Mesodermal cell (in vitro differentiated cells): Measurements from ENCODE around the gene ZNF710.

Experiments used
- H3K27ac ChIP-seq: 2 replicates; pipeline ENCODE4 v1.7.0; 2013; ENCODE audit warnings: mild to moderate bottlenecking, low read depth, low read length, moderate library complexity; ENCODE audit not compliant: severe bottlenecking
- H3K36me3 ChIP-seq: 2 replicates; pipeline ENCODE4 v1.7.1; 2013; ENCODE audit warnings: mild to moderate bottlenecking, low read length, moderate library complexity; ENCODE audit not compliant: control insufficient read depth, insufficient read depth
- H3K4me1 ChIP-seq: one replicate; pipeline ENCODE4 v1.7.1; 2013; ENCODE audit warnings: mild to moderate bottlenecking, low read length; ENCODE audit not compliant: insufficient read depth, control insufficient read depth, poor library complexity, severe bottlenecking
- H3K4me3 ChIP-seq: 2 replicates; pipeline ENCODE4 v1.7.0; 2013; ENCODE audit warnings: low read length, control low read depth, mild to moderate bottlenecking; ENCODE audit not compliant: insufficient read depth, poor library complexity, severe bottlenecking; ENCODE audit errors: extremely low read depth
- H3K9me3 ChIP-seq: 2 replicates; pipeline ENCODE4 v1.7.1; 2013; ENCODE audit warnings: mild to moderate bottlenecking, low read length, moderate library complexity; ENCODE audit not compliant: control insufficient read depth
- WGBS, 2 experiments: methylation state at CpG; one replicate each; pipeline ENCODE4 v1.1.5; 2013; ENCODE audit warnings: missing lambda C conversion rate in 2 of 2; ENCODE audit not compliant: insufficient coverage in 2 of 2; 5-methylcytosine and 5-hydroxymethylcytosine counted together

ZNF710 gene

DNA sequence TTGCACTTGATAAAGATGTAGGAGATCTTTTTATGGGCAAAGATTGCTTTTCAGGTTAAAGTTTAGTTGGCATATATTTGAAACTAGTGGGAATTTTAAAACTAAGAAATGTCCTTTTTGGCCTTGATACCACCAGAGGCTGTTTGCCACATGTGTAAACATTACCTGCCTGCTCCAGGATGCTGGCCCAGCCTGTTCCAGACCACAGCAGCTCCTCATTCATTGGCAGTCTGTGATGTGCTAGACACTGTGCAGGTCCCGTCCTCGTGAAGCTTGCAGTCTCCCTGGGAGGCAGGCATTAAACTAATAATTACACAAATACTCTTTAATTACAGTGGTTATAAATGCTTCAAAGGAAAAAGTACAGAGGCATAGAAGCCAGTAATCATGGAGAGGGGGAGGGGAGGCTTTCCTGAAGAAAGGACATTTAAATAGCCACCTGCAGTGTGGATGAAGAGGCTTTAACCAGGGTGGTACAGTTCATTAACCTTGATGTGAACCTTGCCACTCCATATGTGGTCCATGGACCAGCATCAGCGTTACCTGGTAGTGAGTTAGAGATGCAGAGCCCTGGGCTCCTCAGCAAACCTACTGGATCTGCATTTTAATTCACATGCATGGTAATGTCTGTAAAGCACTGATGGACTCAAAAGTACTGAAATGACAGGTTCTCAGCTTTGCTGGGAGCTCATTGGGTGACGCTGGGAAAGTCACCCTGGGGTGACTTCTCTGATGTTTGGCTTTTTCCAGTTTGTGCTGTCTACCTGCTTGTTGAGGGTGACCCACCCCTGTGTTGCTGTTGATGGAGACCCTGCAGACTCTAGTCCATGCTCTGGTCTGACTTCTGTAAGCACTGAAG is 5.3 kb downstream of the ZNF710 start:
- WGBS, 2 experiments, result 76 to 89% methylated on average over 2 of the region's 4 CpGs

DNA sequence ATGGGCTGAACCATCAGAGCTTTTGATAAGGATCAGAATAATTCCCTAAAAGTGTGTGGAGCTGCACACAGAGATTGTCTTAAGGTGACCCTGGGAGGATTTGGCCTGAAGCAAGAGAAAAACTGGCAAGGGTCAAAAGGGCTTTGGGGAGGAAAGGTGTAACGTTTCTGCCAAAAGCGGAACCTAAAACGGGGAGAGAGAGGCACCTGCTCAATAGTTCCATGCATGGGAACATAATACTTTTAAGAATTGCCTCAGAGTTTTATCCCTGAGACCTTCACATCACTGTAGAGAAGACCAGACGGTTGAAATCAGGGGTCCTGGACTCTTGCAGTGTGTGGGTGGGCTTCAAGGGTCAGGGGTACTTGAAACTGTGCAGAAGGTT is 5.9 kb downstream of the ZNF710 start:
- Histone ChIP-seq H3K4me3 (no peak overlapping the region), H3K4me1 (peaks cover 24% of the 10 kb centered on the region), H3K27ac (no peak overlapping the region), H3K36me3 (peaks cover 42% of the 10 kb centered on the region), H3K9me3 (peaks cover 19% of the 10 kb centered on the region)
- 88 to 91% methylated on average over 4 of the region's 4 CpGs for WGBS, 2 experiments

More for the DNA sequence above, 5.3 kb downstream of the ZNF710 start:
- Histone ChIP-seq H3K36me3 (peaks cover 39% of the 10 kb centered on the region), H3K4me3 (no peak overlapping the region), H3K4me1 (peaks cover 24% of the 10 kb centered on the region), H3K27ac (no peak overlapping the region), H3K9me3 (peaks cover 13% of the 10 kb centered on the region)

DNA sequence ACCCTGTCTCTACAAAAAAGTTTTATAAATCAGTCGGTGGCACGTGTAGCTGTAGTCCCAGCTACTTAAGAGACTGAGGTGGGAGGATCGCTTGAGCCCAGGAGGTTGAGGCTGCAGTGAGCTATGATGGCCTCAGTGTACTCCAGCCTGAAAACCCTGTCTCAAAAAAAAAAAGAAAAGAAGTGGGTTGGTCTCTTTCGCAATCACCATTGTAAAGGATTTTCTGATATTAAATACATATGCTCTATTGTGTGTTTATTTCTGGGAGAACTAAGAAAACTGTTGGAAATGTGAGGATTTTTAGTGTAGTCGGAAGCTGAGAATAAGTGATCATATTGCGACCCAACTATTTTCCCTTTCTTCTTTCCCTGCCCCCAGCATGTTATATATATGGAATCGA is 7.5 kb downstream of the ZNF710 start:
- H3K4me1 ChIP-seq, result peaks cover 16% of the 10 kb centered on the region
- 93 to 100% methylated on average over 3 of the region's 7 CpGs for WGBS, 2 experiments
- H3K36me3 ChIP-seq, result peaks cover 50% of the 10 kb centered on the region
- no peak overlapping the region for H3K27ac ChIP-seq
- H3K9me3 ChIP-seq, result peaks cover 26% of the 10 kb centered on the region
- H3K4me3 ChIP-seq, result no peak overlapping the region

DNA sequence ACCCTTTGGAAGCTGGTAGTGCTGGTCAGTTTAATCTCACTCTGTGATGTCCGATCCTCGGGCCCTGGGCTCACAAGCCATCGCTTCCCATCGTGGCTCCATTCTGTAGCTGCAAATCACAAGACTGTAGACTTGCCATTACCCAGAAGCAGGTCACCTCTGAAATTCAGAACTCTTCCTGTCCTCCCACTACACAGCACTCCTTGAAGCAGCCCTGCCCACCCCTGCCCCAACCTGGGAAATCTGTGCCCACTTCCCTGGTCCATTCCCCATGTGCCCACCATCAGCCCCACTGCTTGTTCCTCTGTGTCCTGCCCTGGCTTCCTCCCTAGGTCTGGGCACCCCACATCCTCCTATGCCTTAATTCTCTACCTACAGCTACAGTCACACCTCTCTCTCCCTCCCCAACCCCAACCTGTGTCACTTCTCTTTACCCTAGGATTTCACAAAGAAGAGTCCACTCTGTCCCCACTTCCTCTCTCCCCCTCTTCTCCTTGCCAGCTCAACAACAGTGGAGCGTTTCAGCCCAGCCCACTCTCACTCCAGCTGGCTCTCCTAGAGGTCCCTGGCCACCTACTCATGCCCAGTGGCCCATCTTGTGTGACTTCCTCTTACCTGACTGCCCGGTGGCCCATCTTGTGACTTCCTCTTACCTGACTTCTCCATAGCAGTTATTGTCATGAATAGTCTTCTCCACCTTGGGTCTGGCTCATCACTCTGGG is 8.3 kb downstream of the ZNF710 start:
- Histone ChIP-seq H3K9me3 (peaks cover 26% of the 10 kb centered on the region), H3K27ac (no peak overlapping the region), H3K4me3 (no peak overlapping the region), H3K4me1 (peaks cover 7% of the 10 kb centered on the region), H3K36me3 (peaks cover 50% of the 10 kb centered on the region)
- 95 to 98% methylated on average over 6 of the region's 6 CpGs for WGBS, 2 experiments

DNA sequence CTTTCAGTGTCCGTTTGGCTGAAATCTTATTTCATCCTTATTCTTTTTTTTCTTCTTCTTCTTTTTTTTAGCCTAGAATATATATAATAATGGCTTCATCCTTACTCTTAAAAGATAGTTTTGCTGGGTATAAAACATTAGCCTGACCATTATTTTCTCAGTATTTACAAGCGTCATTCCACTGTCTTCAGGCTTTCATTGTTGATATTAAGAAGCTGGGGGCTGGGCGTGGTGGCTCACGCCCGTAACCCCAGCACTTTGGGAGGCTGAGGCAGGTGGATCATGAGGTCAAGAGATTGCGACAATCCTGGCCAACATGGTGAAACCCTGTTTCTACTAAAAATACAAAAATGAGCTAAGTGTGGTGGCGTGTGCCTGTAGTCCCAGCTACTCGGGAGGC is 10.6 kb downstream of the ZNF710 start:
- H3K36me3 ChIP-seq, result peaks cover 49% of the 10 kb centered on the region
- no peaks in the 10 kb centered on the region for H3K4me1 ChIP-seq
- WGBS, 2 experiments, result 87 to 96% methylated on average over 4 to 6 of the region's 8 CpGs

DNA sequence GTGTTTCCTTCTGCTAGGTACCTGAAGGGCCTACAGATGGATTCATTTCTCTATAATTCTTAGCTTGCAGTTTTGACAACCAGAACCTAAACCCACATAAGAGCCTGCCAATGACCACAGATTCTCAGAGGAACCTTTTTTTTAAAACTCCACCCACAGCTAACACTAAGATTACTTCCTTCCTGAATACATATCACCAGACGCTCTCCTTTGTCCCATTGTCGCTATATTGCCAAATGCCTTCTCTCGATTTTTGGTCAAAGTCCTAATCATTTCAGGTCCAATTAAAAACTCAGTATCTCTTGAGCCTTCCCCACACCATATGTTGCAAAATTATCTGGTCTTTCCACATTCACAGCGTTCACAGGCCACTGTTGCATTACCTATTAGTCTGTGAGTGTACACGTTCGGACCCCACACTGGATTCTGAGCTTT is 12.4 kb downstream of the ZNF710 start:
- peaks cover 26% of the 10 kb centered on the region for H3K9me3 ChIP-seq

More for the DNA sequence above, 10.6 kb downstream of the ZNF710 start:
- peaks cover 26% of the 10 kb centered on the region for H3K9me3 ChIP-seq
- no peak overlapping the region for H3K27ac ChIP-seq
- no peak overlapping the region for H3K4me3 ChIP-seq

DNA sequence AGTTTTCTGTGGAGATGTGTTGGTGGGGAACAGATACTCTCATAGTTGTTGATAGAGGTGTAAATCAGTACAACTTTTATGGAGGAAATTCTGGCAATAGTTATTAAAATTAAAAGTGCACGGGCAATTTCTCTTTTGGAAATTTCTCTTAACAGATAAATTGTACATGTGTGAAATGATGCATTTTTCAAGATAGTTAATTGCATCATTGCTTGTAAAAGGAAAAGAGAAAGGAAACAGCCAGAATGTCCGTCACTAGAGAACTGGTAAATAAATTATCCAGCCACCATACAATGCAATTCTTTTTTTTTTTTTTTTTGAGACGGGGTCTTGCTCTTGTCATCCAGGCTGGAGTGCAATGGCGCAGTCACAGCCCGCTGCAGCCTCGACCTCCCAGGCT is 14.2 kb downstream of the ZNF710 start:
- Histone ChIP-seq H3K36me3 (peaks cover 24% of the 10 kb centered on the region), H3K9me3 (peaks cover 22% of the 10 kb centered on the region), H3K4me1 (peaks cover 9% of the 10 kb centered on the region), H3K4me3 (no peak overlapping the region), H3K27ac (no peak overlapping the region)
- 94 to 100% methylated on average over 4 of the region's 6 CpGs for WGBS, 2 experiments

More for the DNA sequence above, 12.4 kb downstream of the ZNF710 start:
- H3K4me1 ChIP-seq, result no peaks in the 10 kb centered on the region
- peaks cover 41% of the 10 kb centered on the region for H3K36me3 ChIP-seq
- WGBS, 2 experiments, result 95 to 99% methylated on average over 6 of the region's 6 CpGs
- H3K27ac ChIP-seq, result no peak overlapping the region
- H3K4me3 ChIP-seq, result no peak overlapping the region

DNA sequence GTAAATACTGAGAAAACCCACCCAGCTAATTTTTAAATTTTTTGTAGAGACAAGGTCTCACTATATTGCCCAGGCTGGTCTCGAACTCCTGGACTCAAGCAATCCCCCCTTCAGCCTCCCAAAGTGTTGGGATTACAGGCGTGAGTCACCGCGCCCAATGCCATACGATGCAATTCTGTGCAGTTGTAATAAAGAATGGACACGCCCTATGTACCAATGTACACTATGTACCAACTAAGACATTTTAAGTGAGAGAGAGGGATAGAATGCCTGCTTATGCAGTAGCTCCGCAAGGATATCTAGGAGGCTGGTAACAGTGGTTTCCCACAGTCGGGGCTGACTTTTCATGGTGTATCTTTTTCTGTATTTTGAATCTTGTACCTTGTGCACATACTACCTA is 14.6 kb downstream of the ZNF710 start:
- H3K4me1 ChIP-seq, result peaks cover 9% of the 10 kb centered on the region
- H3K4me3 ChIP-seq, result no peak overlapping the region
- peaks cover 19% of the 10 kb centered on the region for H3K36me3 ChIP-seq
- 83 to 96% methylated on average over 2 to 5 of the region's 8 CpGs for WGBS, 2 experiments
- H3K27ac ChIP-seq, result no peak overlapping the region
- peaks cover 20% of the 10 kb centered on the region for H3K9me3 ChIP-seq

DNA sequence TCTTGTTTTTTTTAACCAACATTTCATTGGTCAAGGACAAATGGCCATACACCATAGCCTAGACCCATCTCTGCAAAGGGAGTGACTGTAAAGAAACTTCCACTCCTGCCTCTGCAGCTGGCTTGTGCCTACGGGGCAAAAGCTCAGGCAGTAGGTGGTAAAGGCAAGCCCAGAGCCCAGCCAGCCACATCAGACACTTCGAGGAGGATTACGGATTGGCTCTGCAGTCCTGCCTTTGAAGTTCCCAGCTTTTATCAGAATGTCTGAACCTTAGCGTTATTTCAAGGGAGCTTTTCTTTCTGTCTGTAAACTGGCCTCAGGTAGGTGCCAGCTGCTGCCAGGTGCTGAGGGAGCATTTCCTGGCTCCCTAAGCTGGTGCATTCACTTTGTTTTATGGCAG is 15.6 kb downstream of the ZNF710 start:
- peaks cover 17% of the 10 kb centered on the region for H3K36me3 ChIP-seq
- H3K27ac ChIP-seq, result no peak overlapping the region
- peaks cover 11% of the 10 kb centered on the region for H3K9me3 ChIP-seq
- H3K4me1 ChIP-seq, result peaks cover 9% of the 10 kb centered on the region
- WGBS, 2 experiments, result 65 to 79% methylated on average over 4 of the region's 4 CpGs
- no peak overlapping the region for H3K4me3 ChIP-seq

DNA sequence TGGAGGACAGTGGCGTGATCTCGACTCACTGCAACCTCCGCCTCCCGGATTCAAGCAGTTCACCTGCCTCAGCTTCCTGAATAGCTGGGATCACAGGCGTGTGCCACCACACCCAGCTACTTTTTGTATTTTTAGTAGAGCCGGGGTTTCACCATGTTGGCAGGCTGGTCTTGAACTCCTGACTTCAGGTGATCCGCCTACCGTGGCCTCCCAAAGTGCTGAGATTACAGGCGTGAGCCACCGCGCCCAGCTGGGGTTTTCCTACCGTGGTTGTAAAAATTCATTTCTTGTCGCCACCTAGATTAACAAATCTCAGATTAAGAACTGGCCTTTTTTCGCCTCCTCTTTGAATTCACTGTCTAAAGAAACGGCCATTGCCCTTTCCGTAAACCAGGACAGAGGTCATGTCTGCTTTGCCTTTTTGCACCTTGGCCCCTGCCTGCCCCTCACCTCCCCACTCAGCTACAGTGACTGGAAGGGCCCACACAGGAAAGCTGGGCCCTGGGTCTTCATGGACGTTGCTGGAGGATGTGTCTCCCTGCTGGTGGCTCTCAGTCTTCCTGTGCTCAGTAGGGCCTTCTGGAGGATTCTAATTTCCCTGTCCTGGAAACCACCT is 17.2 kb downstream of the ZNF710 start:
- H3K27ac ChIP-seq, result no peak overlapping the region
- 93% methylated on average over 15 to 17 of the region's 17 CpGs for WGBS, 2 experiments
- no peaks in the 10 kb centered on the region for H3K9me3 ChIP-seq
- no peak overlapping the region for H3K4me3 ChIP-seq
- peaks cover 7% of the 10 kb centered on the region for H3K36me3 ChIP-seq
- peaks cover 9% of the 10 kb centered on the region for H3K4me1 ChIP-seq
